GM12878 (cell line): Measurements from ENCODE around the gene ERLEC1. TPM values are rescaled to one million over a fixed set of nuclear protein-coding genes. Genes with fewer than 3 reads are reported as not detected.
"Not testable (repeated sequence)": the region's sequence is repeated elsewhere in the genome, so short reads cannot be mapped to it uniquely, and the experiment has no call there.

ENCODE experiments used
- ATAC-seq: fragments of 200-7000 bp; cut with Tn5 transposase; 3 replicates; pipeline ENCODE4 v1.9.1; 2020; ENCODE audit warnings: mild to moderate bottlenecking, moderate library complexity
- BruUV-seq: library from RNA; stranded (reverse); fragments of 400-500 nt; replicated peaks from 2 replicates; lab custom pipeline; 2021; lab: Mats Ljungman, UMichigan
- CTCF ChIA-PET: fragments of 300-600 bp; sonication (Branson Sonifier 250); formaldehyde crosslinking; extraction: SDS; loops from one replicate; lab custom pipeline; 2021; ENCODE audit warnings: inconsistent platforms; lab: Yijun Ruan, JAX
- POLR2A ChIA-PET: fragments of 350-600 bp; formaldehyde crosslinking; extraction: SDS; loops from one replicate; lab custom pipeline; 2021; ENCODE audit warnings: inconsistent platforms; lab: Charles Lee
- RAD21 ChIA-PET: fragments of 300-600 bp; sonication (Branson Sonifier 250); formaldehyde crosslinking; loops from one replicate; lab custom pipeline; 2023; ENCODE audit warnings: antibody characterized with exemption; ENCODE audit not compliant: unreplicated experiment; lab: Charles Lee
- SMC1A ChIA-PET: fragments of 300-600 bp; sonication (Branson Sonifier 250); formaldehyde crosslinking; loops from one replicate; lab custom pipeline; 2023; ENCODE audit not compliant: unreplicated experiment, uncharacterized antibody; lab: Charles Lee
- DNase-seq: peaks from one replicate; pipeline ENCODE4 v3.0.0-alpha.2; 2011; ENCODE audit warnings: low read depth, low spot score
- FAIRE-seq: peaks from 3 replicates; lab custom pipeline; 2011; peaks lifted over from hg19 to GRCh38; lab: Jason Lieb, UNC
- H2AFZ ChIP-seq: 2 replicates; pipeline ENCODE4 v1.6.0; 2011; ENCODE audit warnings: low read depth, low read length, control low read depth; ENCODE audit not compliant: control insufficient read depth
- H3K27ac ChIP-seq: 2 replicates; pipeline ENCODE4 v1.5.1; 2011; ENCODE audit warnings: control low read depth; ENCODE audit not compliant: control insufficient read depth, insufficient read depth
- H3K27me3 ChIP-seq, 2 experiments: replicated peaks in 1 of 2; 2 replicates each; pipeline versions ENCODE4 v1.6.0 to v1.6.1; 2011; ENCODE audit warnings: low read length in 1 of 2; ENCODE audit not compliant: control insufficient read depth in 2 of 2, insufficient read depth in 2 of 2
- H3K36me3 ChIP-seq, 2 experiments: 2 replicates each; pipeline ENCODE4 v1.5.1; 2011; ENCODE audit warnings: low read length in 1 of 2; ENCODE audit not compliant: control insufficient read depth in 2 of 2, insufficient read depth in 2 of 2
- H3K4me1 ChIP-seq: 2 replicates; pipeline ENCODE4 v1.6.1; 2011; ENCODE audit warnings: mild to moderate bottlenecking, low read length, moderate library complexity, mixed read lengths; ENCODE audit not compliant: control insufficient read depth, insufficient read depth
- H3K4me2 ChIP-seq: 2 replicates; pipeline ENCODE4 v1.6.0; 2011; ENCODE audit warnings: control low read depth; ENCODE audit not compliant: control insufficient read depth, insufficient read depth
- H3K4me3 ChIP-seq: fragments of 200-600 bp; sonication (generic); 2 replicates; pipeline ENCODE4 v1.5.1; 2016
- H3K79me2 ChIP-seq: 2 replicates; pipeline ENCODE4 v1.6.0; 2011; ENCODE audit warnings: low read length; ENCODE audit not compliant: control insufficient read depth, insufficient read depth
- H3K9ac ChIP-seq: 2 replicates; pipeline ENCODE4 v1.8.0; 2011; ENCODE audit warnings: low read length, control low read depth, mixed read lengths; ENCODE audit not compliant: control insufficient read depth, insufficient read depth
- H3K9me3 ChIP-seq: replicated peaks from 3 replicates; pipeline ENCODE4 v1.5.1; 2011; ENCODE audit warnings: mild to moderate bottlenecking, low read length; ENCODE audit not compliant: control insufficient read depth, insufficient read depth
- H4K20me1 ChIP-seq: 2 replicates; pipeline ENCODE4 v1.6.0; 2011; ENCODE audit not compliant: control insufficient read depth, insufficient read depth
- DPF2 ChIP-seq: fragments of 450-650 bp; IDR thresholded peaks from 2 replicates; pipeline ENCODE4 v1.6.1; 2017; ENCODE audit warnings: mild to moderate bottlenecking
- PKNOX1 ChIP-seq: fragments of 450-650 bp; IDR thresholded peaks from 2 replicates; pipeline ENCODE4 v1.6.1; 2016; ENCODE audit warnings: mild to moderate bottlenecking
- SMAD5 ChIP-seq: IDR thresholded peaks from 2 replicates; pipeline ENCODE4 v1.6.1; 2016; ENCODE audit warnings: antibody characterized with exemption, low read depth
- WRNIP1 ChIP-seq: IDR thresholded peaks from 2 replicates; pipeline ENCODE4 v1.6.1; 2011; ENCODE audit warnings: low read depth, low read length, improper control_type of control experiment, borderline replicate concordance
- WGBS: methylation state at CpG from one replicate; pipeline ENCODE4 v1.1.6; 2016; ENCODE audit warnings: low lambda C conversion rate; ENCODE audit not compliant: insufficient replicate concordance, insufficient coverage; ENCODE audit errors: missing lambda C conversion rate; 5-methylcytosine and 5-hydroxymethylcytosine counted together
- in situ Hi-C: fragments of 300-500 bp; cut with MboI; formaldehyde crosslinking; loops from 9 replicates; pipeline ENCODE4 v1.14.3; 2018; ENCODE audit warnings: mixed read lengths
- intact Hi-C: fragments of 100-400 bp; cut with micrococcal nuclease; formaldehyde crosslinking; loops from one replicate; pipeline ENCODE4 v1.14.2; 2022; ENCODE audit not compliant: unreplicated experiment
- polyA plus RNA-seq, 11 experiments: library from polyadenylated mRNA; depleted of rRNA in 4 of 11; unstranded in 6 of 11; stranded (reverse) in 5 of 11; fragments of >200 nt; fragmentation: Nextera tagmentation in 4 of 11; fragmentation: Illumina TruSeq in 1 of 11; extraction: Ambion mirVana in 4 of 11; extraction: Trizol in 1 of 11; gene quantifications; 1 replicate in 1 of 11; 2 replicates in 10 of 11; pipeline versions ENCODE4 v1.2.1 to v1.2.3, GENCODE V29; 2011 to 2016; ENCODE audit warnings: inconsistent platforms in 2 of 11, missing spikeins in 2 of 11, low read depth in 1 of 11
- total RNA-seq, 4 experiments: library from RNA; depleted of rRNA in 3 of 4; stranded (reverse); fragments of >200 nt in 3 of 4; fragmentation: Illumina TruSeq in 1 of 4; extraction: Trizol in 1 of 4; gene quantifications; 2 replicates each; pipeline versions ENCODE4 v1.2.1 to v1.2.3, GENCODE V29; 2013 to 2021

Gene ERLEC1
- total and polyA plus RNA-seq, 10 of the 15 experiments (the other 5 are each of a cell fraction or from before 2014, with no cell fraction given) = 14.1 to 52.2 (median 30.0) TPM

DNA sequence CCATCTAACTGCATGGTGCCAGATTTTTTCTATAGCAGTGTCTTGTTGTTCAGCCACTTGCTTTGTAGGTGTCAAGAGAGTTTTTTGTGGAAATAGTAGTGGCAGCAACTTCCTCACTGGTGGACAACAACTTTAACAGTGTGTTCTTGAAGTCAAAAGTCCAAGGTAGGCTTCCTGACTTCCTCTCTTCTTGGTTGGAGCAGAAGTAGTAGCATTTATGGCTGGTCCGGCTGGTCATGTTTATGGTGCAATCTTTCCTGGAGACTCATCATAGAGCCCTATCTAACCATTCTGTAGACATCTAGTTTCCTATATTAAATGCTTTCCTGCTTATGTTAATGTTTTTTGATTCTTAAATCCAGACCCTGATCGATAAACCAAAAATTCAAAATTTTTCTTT is 61.2 kb downstream of the ERLEC1 start (continued):
- TF ChIP-seq DPF2 (no peak), SMAD5 (no peak), PKNOX1 (no peak), WRNIP1 (no peak)

- WGBS = 92% methylated on average over 9 of the region's 9 CpGs
- in situ Hi-C loops, H4K20me1 ChIP-seq, intact Hi-C loops, H3K9me3 ChIP-seq, H3K4me3 ChIP-seq, RAD21 ChIA-PET, SMC1A ChIA-PET, H3K4me2 ChIP-seq, ATAC-seq, H3K27me3 ChIP-seq, H3K79me2 ChIP-seq, POLR2A ChIA-PET, H3K36me3 ChIP-seq, BruUV-seq, H2AFZ ChIP-seq, H3K4me1 ChIP-seq, FAIRE-seq, H3K9ac ChIP-seq, DNase-seq, H3K27ac ChIP-seq: not testable (repeated sequence)
- CTCF ChIA-PET = interaction anchor here (0.6 kb wide), 1 partner anchor 101 kb away, joined by 3 read pairs; no protein-coding TSS in a partner anchor
Measured at GRCh38 chr2:53851052-53851757, 64.4 kb downstream of the ERLEC1 start.
